Measurements from ENCODE around the gene PNPLA6. TPM values are rescaled to one million over a fixed set of nuclear protein-coding genes. Genes with fewer than 3 reads are reported as not detected.
A peak's percentile ranks its signal among the peaks of the same experiment; 100 is the strongest.

The PNPLA6 gene
- total RNA-seq (10 to 100 TPM; 62.0 to 70.9 TPM), total RNA-seq (14.7 to 127 (median 84.4) reads per million in 172 experiments)
- 56.6 TPM for polyA plus RNA-seq (2013, experiment 1 of 2)
- 60.7 TPM for polyA plus RNA-seq (2013, experiment 2 of 2)

DNA sequence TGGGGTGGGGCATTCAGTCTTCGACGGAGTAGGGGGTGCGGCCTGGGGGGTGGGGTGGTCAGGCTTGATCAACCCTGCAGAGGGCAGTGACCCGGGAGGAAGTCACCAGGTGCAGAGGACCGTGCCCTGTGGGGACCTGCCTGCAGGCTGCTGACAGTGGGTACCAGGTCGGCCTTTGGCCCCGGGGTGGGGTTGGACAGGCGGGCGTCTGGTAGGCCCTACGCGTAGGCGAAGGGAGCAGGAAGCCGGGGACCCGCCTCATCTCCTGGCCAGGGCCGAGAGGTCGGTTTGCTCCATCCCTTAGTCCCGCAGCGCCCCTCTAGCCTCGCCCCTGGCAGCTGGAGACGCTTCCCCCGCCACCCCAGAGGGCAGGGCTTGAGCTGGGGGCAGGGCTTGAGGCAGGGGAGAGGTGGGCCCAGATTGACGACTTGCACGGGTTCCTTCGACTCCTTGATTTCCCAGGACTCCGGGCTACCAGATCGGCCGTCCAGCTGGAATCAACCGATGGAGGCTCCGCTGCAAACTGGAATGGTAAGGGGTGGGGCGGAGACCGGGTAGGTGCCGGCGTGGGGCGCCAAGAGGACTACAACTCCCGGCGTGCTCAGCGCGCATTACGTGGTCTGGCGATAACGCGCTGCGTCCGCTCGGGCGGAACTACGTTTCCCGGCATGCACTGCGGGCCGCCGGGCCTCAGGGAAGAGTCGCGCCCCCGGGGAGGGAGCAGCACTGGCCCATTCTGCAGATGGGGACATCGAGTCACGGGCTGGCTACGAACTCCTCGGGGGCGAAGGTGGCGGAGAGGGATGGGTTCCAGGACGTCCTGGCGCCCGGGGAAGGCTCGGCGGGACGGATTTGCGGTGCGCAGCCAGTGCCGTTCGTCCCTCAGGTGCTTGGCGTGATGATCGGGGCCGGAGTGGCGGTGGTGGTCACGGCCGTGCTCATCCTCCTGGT, at the start of gene PNPLA6:
PNPLA6 (plus strand) TSS at position 671 of the 951 bp plus-strand sequence; CDS start at position 743, 72 bp downstream.
- no peaks in the 10 kb centered on the region for H3K27me3 ChIP-seq (ENCODE audit: control insufficient read depth in 1 of 2, insufficient read depth in 2 of 2, low read length in 2 of 2)
- TF ChIP-seq, protein P1, sequence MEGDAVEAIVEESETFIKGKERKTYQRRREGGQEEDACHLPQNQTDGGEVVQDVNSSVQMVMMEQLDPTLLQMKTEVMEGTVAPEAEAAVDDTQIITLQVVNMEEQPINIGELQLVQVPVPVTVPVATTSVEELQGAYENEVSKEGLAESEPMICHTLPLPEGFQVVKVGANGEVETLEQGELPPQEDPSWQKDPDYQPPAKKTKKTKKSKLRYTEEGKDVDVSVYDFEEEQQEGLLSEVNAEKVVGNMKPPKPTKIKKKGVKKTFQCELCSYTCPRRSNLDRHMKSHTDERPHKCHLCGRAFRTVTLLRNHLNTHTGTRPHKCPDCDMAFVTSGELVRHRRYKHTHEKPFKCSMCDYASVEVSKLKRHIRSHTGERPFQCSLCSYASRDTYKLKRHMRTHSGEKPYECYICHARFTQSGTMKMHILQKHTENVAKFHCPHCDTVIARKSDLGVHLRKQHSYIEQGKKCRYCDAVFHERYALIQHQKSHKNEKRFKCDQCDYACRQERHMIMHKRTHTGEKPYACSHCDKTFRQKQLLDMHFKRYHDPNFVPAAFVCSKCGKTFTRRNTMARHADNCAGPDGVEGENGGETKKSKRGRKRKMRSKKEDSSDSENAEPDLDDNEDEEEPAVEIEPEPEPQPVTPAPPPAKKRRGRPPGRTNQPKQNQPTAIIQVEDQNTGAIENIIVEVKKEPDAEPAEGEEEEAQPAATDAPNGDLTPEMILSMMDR (IDR thresholded peaks at IDR 0.05) = no peak
- peak within 1 kb of the TSS; percentile 93 for H3K4me3 ChIP-seq (ENCODE audit: low read length)
- H3K36me3 ChIP-seq (ENCODE audit: insufficient read depth, low read length) = peaks cover 9% of the 10 kb centered on the region
- DNase-seq (peak; percentile 85 to 95 (median 90)), ATAC-seq (ENCODE audit: poor library complexity) (peak; percentile 77)
- Mint-ChIP-seq H3K27ac (peak within 1 kb of the TSS; percentile 87), H3K4me3 (peak within 1 kb of the TSS; percentile 98), H3K36me3 (ENCODE audit: low read depth) (peaks cover 29% of the 10 kb centered on the region), H3K4me1 (ENCODE audit: low read depth) (peaks cover 29% of the 10 kb centered on the region), H3K27me3 (no peaks in the 10 kb centered on the region), H3K9me3 (no peaks in the 10 kb centered on the region)
- H3K27ac ChIP-seq (ENCODE audit: low read depth in 1 of 2, low read length in 2 of 2) = peak within 1 kb of the TSS; percentile 67 to 79
- intact Hi-C loops (cut with DNase I, micrococcal nuclease) = loop anchor here in 1 of 2 experiments (2.0 to 10.0 kb wide), 5 partner anchors 15 to 1173 kb away; partner anchors contain the start of genes MAP2K7, PET100, PEX11G and XAB2
- no peaks in the 10 kb centered on the region for H3K9me3 ChIP-seq (ENCODE audit: control insufficient read depth in 1 of 2, insufficient read depth in 1 of 2, low read length in 2 of 2)
- ChIA-PET CTCF (interaction anchor here (0.6 to 2.1 kb wide), 4 partner anchors 12 to 627 kb away, joined by 3 to 10 read pairs (median 4); partner anchors contain the start of gene MCOLN1), POLR2A (interaction anchor here (0.7 to 3.2 kb wide), 5 partner anchors 11 to 895 kb away, joined by 3 to 50 read pairs (median 4); partner anchors contain the start of genes MAP2K7, MCOLN1, PET100 and XAB2)
- H3K4me1 ChIP-seq (ENCODE audit: insufficient read depth, low read length) = peaks cover 40% of the 10 kb centered on the region

DNA sequence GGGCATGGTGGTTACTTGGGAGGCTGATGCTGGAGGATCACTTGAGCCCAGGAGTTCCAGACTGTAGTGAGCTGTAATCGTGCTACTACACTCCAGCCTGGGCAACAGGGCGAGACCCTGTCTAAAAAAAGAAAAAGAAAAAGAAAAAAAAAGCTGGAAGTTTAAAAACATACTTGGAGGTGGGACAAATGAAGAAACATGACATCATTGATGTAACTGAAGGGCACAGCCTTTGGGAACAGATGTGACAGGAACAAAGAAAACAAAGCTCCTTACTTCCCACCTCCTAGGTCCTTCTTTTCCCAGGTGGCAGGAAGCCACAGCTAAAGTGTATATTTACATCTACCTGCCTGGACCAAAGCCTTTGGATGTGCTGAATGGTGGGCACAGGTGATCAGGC, 48.6 kb upstream of the PNPLA6 start:
- Mint-ChIP-seq H3K36me3 (ENCODE audit: low read depth) (no peaks in the 10 kb centered on the region), H3K9me3 (no peaks in the 10 kb centered on the region), H3K27ac (no peak overlapping the region), H3K4me3 (peak overlapping the region; percentile 48), H3K4me1 (ENCODE audit: low read depth) (peaks cover 16% of the 10 kb centered on the region), H3K27me3 (peaks cover 6% of the 10 kb centered on the region)
- ATAC-seq (ENCODE audit: poor library complexity) (no peak), DNase-seq (no peak)
- peaks cover 23% of the 10 kb centered on the region for H3K4me1 ChIP-seq (ENCODE audit: insufficient read depth, low read length)
- H3K27ac ChIP-seq (ENCODE audit: low read depth in 1 of 2, low read length in 2 of 2) = no peak overlapping the region
- no peaks in the 10 kb centered on the region for H3K27me3 ChIP-seq (ENCODE audit: control insufficient read depth in 1 of 2, insufficient read depth in 2 of 2, low read length in 2 of 2)
- POLR2A ChIA-PET = no interaction called here
- no peaks in the 10 kb centered on the region for H3K9me3 ChIP-seq (ENCODE audit: control insufficient read depth in 1 of 2, insufficient read depth in 1 of 2, low read length in 2 of 2)
- no peaks in the 10 kb centered on the region for H3K36me3 ChIP-seq (ENCODE audit: insufficient read depth, low read length)
- TF ChIP-seq, protein P1 (IDR thresholded peaks at IDR 0.05) = no peak
- intact Hi-C loops (cut with DNase I, micrococcal nuclease) = no loop called here
- CTCF ChIA-PET = no interaction called here
- no peak overlapping the region for H3K4me3 ChIP-seq (ENCODE audit: low read length)

DNA sequence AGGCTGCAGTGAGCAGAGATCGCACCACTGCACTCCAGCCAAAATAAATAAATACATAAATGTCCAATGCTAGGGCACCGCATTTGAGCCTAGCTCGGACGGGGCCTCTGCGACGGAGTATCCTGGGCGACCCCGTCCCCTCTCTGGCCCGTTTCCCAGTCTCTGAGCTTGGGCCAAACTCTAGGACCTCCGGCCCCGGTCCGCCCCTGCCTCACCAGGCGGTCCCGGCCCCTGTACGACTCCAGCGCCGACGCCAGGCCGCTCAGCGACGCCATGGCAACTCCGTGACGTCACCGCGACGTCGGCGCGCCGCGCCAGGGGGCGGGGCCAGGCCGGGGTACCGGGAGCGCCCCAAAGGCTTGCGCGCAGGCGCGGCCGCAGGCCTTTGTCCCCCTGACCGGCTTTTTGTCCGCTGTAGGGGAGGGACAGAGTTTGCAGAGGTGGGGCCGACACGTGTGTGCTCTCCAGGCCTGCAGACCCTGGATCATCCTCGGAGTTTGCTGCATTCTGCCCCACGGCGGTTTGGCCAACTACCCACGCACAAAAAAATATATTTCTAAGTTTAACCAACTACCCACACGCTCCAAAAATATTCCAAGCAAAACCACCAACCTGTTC, 46.7 kb upstream of the PNPLA6 start, which contains the start of gene PEX11G:
PEX11G (minus strand) TSS at position 300 of the 618 bp plus-strand sequence; CDS start at position 275, 25 bp downstream.
- H3K4me1 ChIP-seq (ENCODE audit: insufficient read depth, low read length) = peaks cover 15% of the 10 kb centered on the region

More for the DNA sequence above, 46.7 kb upstream of the PNPLA6 start, which contains the start of gene PEX11G:
- H3K4me3 ChIP-seq (ENCODE audit: low read length) = peak within 1 kb of the TSS; percentile 80
- H3K9me3 ChIP-seq (ENCODE audit: control insufficient read depth in 1 of 2, insufficient read depth in 1 of 2, low read length in 2 of 2) = no peaks in the 10 kb centered on the region
- CTCF ChIA-PET = interaction anchor here (1.1 kb wide), 1 partner anchor 80 kb away, joined by 3 read pairs; no protein-coding TSS in a partner anchor
- TF ChIP-seq, protein P1 (IDR thresholded peaks at IDR 0.05) = no peak
- H3K36me3 ChIP-seq (ENCODE audit: insufficient read depth, low read length) = no peaks in the 10 kb centered on the region
- H3K9me3 Mint-ChIP-seq = no peaks in the 10 kb centered on the region
- peak; percentile 97 for ATAC-seq (ENCODE audit: poor library complexity)
- H3K27ac ChIP-seq (ENCODE audit: low read depth in 1 of 2, low read length in 2 of 2) = peak within 1 kb of the TSS; percentile 41 to 60
- H3K4me1 Mint-ChIP-seq (ENCODE audit: low read depth) = peaks cover 7% of the 10 kb centered on the region
- no peaks in the 10 kb centered on the region for H3K36me3 Mint-ChIP-seq (ENCODE audit: low read depth)
- H3K4me3 Mint-ChIP-seq = peak within 1 kb of the TSS; percentile 94
- H3K27ac Mint-ChIP-seq = peak within 1 kb of the TSS; percentile 81
- POLR2A ChIA-PET = no interaction called here
- no peaks in the 10 kb centered on the region for H3K27me3 Mint-ChIP-seq
- no peaks in the 10 kb centered on the region for H3K27me3 ChIP-seq (ENCODE audit: control insufficient read depth in 1 of 2, insufficient read depth in 2 of 2, low read length in 2 of 2)
- intact Hi-C loops (cut with DNase I, micrococcal nuclease) = loop anchor here in 1 of 2 experiments (2.0 kb wide), 2 partner anchors 34 to 46 kb away; partner anchors contain the start of genes MCOLN1 and PNPLA6
- peak; percentile 81 to 96 (median 89) for DNase-seq
